ENCODE data around the gene AGFG2.
A peak's percentile ranks its signal among the peaks of the same experiment; 100 is the strongest.
"Not testable (repeated sequence)": the region's sequence is repeated elsewhere in the genome, so short reads cannot be mapped to it uniquely, and the experiment has no call there.

Gene AGFG2

DNA sequence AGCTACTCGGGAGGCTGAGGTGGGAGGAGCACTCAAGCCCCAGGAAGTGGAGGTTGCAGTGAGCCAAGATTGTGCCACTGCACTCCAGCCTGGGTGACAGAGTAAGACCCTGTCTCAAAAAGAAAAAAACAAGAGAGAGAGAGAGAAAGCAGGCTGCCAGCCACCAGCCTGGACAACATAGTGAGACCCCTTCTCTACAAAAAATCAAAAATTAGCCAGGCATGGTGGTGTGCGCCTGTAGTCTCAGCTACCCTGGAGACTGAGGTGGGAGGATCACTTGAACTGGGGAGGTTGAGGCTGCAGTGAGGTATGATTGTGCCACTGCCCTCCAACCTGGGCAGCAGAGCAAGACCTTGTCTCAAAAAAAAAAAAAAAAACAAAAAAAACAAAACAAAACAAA is 2.3 kb upstream of the AGFG2 start:
- H3K27ac Mint-ChIP-seq; H3K27me3 Mint-ChIP-seq; H3K9me3 Mint-ChIP-seq; DNase-seq (ENCODE audit: low spot score in 2 of 2); H3K4me3 Mint-ChIP-seq; ATAC-seq (ENCODE audit: low read depth); H3K36me3 Mint-ChIP-seq: not testable (repeated sequence)
- H3K4me1 Mint-ChIP-seq, result peaks cover 15% of the 10 kb centered on the region

- Mint-ChIP-seq H3K36me3 (peaks cover 3% of the 10 kb centered on the region), H3K4me3 (peak overlapping the region; percentile 99), H3K27ac (peak overlapping the region; percentile 84), H3K27me3 (no peaks in the 10 kb centered on the region), H3K9me3 (no peaks in the 10 kb centered on the region), H3K4me1 (peaks cover 23% of the 10 kb centered on the region)
- DNase-seq (ENCODE audit: low spot score in 2 of 2) (no peak), ATAC-seq (ENCODE audit: low read depth) (no peak)
These were observed 702 bp upstream of the AGFG2 start for GRCh38 chr7:100538348-100538653.

- peak overlapping the region; percentile 99 for H3K4me3 Mint-ChIP-seq
- no peak for DNase-seq (ENCODE audit: low spot score in 2 of 2)
- peaks cover 3% of the 10 kb centered on the region for H3K36me3 Mint-ChIP-seq
- no peaks in the 10 kb centered on the region for H3K27me3 Mint-ChIP-seq
- H3K4me1 Mint-ChIP-seq, result peaks cover 36% of the 10 kb centered on the region
- H3K9me3 Mint-ChIP-seq, result no peaks in the 10 kb centered on the region
- no peak for ATAC-seq (ENCODE audit: low read depth)
- peak overlapping the region; percentile 84 for H3K27ac Mint-ChIP-seq
These were observed 518 bp downstream of the AGFG2 start for GRCh38 chr7:100539436-100540006.

DNA sequence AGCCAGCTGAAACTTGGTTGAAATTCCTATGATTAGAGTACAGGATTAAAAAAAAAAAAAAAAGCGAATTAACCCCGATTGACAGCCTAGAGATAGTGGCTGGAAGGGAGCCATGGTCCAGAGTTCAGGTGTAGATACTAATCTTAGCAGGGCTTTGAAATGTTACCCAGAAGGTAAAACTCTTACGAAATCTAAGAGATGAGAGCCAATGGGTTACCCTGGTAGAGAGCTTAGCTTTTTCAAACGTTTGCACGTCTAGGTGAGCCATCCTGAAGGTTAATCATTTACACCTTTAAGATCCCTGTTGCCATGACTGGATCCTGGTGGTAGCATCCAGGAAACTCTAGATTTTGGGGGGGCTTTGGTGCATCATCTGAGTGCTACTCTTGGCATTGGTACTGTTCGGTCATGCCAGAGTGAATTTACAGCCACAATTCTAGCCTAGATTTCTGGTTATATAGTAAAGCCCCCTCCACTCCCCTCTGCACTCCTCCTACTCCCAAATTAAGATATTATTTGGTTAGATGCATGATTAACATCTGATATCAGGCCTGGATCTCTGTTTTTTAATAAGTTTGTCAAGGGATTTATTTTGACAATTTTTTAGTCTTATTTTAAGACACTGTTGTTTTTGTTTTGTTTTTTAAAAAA is 1.2 kb downstream of the AGFG2 start:
- ATAC-seq (ENCODE audit: low read depth), result no peak
- no peak overlapping the region for H3K27ac Mint-ChIP-seq

GRCh38 chr7:100541309-100541708 is 2.3 kb downstream of the AGFG2 start:
- H3K4me1 Mint-ChIP-seq, result peaks cover 48% of the 10 kb centered on the region
- H3K27me3 Mint-ChIP-seq; H3K36me3 Mint-ChIP-seq; DNase-seq (ENCODE audit: low spot score in 2 of 2); H3K27ac Mint-ChIP-seq; ATAC-seq (ENCODE audit: low read depth); H3K9me3 Mint-ChIP-seq: not testable (repeated sequence)
- H3K4me3 Mint-ChIP-seq, result peak overlapping the region; percentile 0

More for the DNA sequence above, 1.2 kb downstream of the AGFG2 start:
- Mint-ChIP-seq H3K4me3 (peak overlapping the region; percentile 99), H3K4me1 (peaks cover 42% of the 10 kb centered on the region), H3K9me3 (no peaks in the 10 kb centered on the region), H3K36me3 (peaks cover 3% of the 10 kb centered on the region), H3K27me3 (no peaks in the 10 kb centered on the region)
- DNase-seq (ENCODE audit: low spot score in 2 of 2), result no peak

- DNase-seq (ENCODE audit: low spot score in 2 of 2) (no peak), ATAC-seq (ENCODE audit: low read depth) (no peak)
- Mint-ChIP-seq H3K4me1 (peaks cover 63% of the 10 kb centered on the region), H3K27me3 (no peaks in the 10 kb centered on the region), H3K27ac (peak overlapping the region; percentile 67), H3K36me3 (peaks cover 3% of the 10 kb centered on the region), H3K9me3 (no peaks in the 10 kb centered on the region), H3K4me3 (no peak overlapping the region)
These were observed 4.6 kb downstream of the AGFG2 start for GRCh38 chr7:100543586-100543985.

DNA sequence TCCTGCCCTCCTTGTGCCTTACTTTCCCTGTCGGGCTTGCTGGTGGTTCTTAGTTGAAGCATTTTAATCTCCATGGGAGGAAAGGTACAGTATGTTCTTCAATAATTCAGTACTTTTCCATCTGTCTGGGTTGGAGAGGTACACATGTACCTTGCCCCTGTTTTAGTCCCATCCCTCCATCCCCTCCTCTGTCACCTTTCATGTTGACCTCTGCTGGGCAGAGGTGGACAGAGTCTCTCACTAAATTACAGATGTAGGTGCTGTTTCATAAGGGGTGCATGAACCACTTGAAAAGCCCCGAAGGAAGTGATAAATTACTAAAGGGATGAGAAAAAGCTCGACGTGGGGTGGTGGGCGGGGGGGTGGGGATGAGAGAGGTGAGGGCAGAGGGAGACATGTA is 5.4 kb downstream of the AGFG2 start:
- no peaks in the 10 kb centered on the region for H3K9me3 Mint-ChIP-seq
- H3K4me3 Mint-ChIP-seq, result peak overlapping the region; percentile 16
- H3K27me3 Mint-ChIP-seq, result no peaks in the 10 kb centered on the region
- peaks cover 61% of the 10 kb centered on the region for H3K4me1 Mint-ChIP-seq
- no peak for ATAC-seq (ENCODE audit: low read depth)
- peak overlapping the region; percentile 67 for H3K27ac Mint-ChIP-seq
- no peaks in the 10 kb centered on the region for H3K36me3 Mint-ChIP-seq
- no peak for DNase-seq (ENCODE audit: low spot score in 2 of 2)

- Mint-ChIP-seq H3K36me3 (no peaks in the 10 kb centered on the region), H3K27ac (peak overlapping the region; percentile 67)
- no peak for ATAC-seq (ENCODE audit: low read depth)
These were observed 6.0 kb downstream of the AGFG2 start for GRCh38 chr7:100544967-100545359.

DNA sequence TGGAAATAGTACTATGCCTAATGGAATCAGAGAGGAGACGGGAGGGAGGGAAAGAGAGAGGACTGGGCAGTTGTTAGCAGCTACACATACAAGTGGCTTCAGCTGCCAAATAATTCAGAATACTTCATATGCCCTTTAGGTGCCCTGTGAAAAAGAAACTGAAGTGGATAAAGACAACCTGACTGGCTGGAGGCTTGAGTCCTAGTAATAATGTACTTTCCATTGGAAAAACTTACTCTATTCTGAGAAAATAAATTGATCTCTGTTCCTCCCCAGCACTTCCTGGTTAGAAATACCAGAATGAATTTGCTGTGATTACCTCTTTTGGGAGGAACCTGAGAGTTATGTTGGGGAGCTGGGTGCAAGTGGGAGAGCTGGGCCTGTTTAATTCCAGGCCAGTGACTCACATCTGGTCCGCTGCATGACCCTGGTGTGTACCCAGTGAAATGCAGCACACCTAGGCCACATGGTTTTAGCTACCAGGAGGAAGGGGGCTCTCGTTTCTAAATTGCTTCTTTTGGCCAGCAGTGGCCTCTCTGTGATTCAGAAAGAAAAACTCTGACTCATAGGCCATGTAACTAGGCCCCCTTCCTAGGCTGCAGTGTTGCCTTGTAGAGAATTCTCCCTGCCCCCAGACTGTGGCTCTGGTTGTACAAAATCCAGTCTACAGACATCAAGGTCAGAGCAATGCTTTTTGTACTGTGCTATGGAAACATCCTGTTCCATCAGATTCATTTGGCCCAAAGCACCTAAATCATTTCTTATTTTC is 6.5 kb downstream of the AGFG2 start:
- Mint-ChIP-seq H3K4me1 (peaks cover 62% of the 10 kb centered on the region), H3K9me3 (no peaks in the 10 kb centered on the region), H3K27me3 (no peaks in the 10 kb centered on the region), H3K36me3 (no peaks in the 10 kb centered on the region), H3K27ac (peak overlapping the region; percentile 67), H3K4me3 (peak overlapping the region; percentile 16)
- DNase-seq (ENCODE audit: low spot score in 2 of 2), result no peak
- no peak for ATAC-seq (ENCODE audit: low read depth)

More at GRCh38 chr7:100544967-100545359, 6.0 kb downstream of the AGFG2 start:
- no peak for DNase-seq (ENCODE audit: low spot score in 2 of 2)
- no peaks in the 10 kb centered on the region for H3K9me3 Mint-ChIP-seq
- H3K27me3 Mint-ChIP-seq, result no peaks in the 10 kb centered on the region
- peak overlapping the region; percentile 16 for H3K4me3 Mint-ChIP-seq
- H3K4me1 Mint-ChIP-seq, result peaks cover 58% of the 10 kb centered on the region

DNA sequence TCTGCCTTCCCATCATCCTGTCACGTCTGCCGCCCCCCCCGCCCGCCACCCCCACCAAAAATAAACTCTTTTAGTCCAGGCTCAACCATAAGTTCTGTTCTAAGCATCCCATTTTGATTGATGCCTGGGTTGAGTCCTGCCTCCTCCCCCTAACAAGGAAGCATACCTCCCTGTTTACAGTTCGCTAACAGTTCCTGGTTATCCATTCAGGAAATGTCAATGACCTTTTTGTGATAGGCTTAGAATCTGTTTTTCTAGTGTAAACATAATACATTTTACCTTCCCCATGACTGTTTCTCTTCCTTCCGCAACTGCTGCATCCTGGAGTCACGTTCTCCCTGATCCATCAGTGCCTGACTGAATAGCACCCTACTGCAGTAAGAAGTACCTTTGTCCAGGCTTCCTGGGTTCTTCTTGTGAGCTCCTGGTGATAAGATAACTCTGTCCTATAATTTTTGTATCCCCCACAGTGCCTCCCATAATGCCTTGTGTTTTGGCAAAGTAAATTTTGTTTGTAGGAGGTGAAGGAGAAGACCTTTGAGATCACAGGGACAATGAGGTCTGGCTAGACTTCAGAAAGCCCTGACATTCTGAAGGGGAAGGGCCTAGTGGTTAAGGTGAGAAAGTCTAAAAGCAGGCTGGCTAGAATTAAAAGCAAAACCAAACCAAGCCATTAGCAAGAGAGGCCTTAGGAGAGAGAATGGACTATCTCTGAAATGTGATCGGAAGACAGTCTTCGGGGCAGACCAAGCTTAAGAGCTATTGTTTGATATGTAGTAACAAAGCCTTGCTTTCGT is 7.3 kb downstream of the AGFG2 start:
- Mint-ChIP-seq H3K9me3 (no peaks in the 10 kb centered on the region), H3K27ac (peak overlapping the region; percentile 67), H3K36me3 (no peaks in the 10 kb centered on the region), H3K4me3 (peak overlapping the region; percentile 42), H3K27me3 (no peaks in the 10 kb centered on the region), H3K4me1 (peaks cover 61% of the 10 kb centered on the region)
- ATAC-seq (ENCODE audit: low read depth), result peak; percentile 41
- no peak for DNase-seq (ENCODE audit: low spot score in 2 of 2)

- Mint-ChIP-seq H3K9me3 (no peaks in the 10 kb centered on the region), H3K4me3 (peak overlapping the region; percentile 64), H3K36me3 (no peaks in the 10 kb centered on the region), H3K27me3 (no peaks in the 10 kb centered on the region), H3K27ac (peak overlapping the region; percentile 67), H3K4me1 (peaks cover 57% of the 10 kb centered on the region)
- DNase-seq (ENCODE audit: low spot score in 2 of 2), result no peak
- ATAC-seq (ENCODE audit: low read depth), result no peak
These were observed 8.2 kb downstream of the AGFG2 start for GRCh38 chr7:100546926-100547800.

DNA sequence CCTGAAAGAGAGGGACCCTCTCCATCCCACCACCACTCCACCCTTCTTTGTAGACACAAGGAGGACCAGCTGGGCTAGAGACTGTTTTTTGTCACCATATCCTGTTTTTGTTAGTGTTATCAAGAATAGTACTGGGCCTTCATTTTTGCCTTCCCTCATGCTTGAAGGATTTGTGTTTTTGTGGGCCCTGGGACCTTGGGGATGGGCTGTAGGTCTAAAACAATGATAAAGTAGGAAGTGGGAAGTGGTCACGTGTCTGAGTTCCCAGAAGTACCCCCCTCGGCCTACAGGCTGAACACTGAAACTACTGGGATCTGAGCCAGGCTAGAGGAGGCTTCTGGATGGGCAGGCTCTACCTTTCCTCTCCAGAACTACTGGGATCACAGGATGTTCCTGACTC is 8.9 kb downstream of the AGFG2 start:
- Mint-ChIP-seq H3K27me3 (no peaks in the 10 kb centered on the region), H3K36me3 (peaks cover 2% of the 10 kb centered on the region), H3K27ac (peak overlapping the region; percentile 67), H3K9me3 (no peaks in the 10 kb centered on the region), H3K4me1 (peaks cover 50% of the 10 kb centered on the region), H3K4me3 (peak overlapping the region; percentile 3)
- no peak for ATAC-seq (ENCODE audit: low read depth)
- DNase-seq (ENCODE audit: low spot score in 2 of 2), result no peak

GRCh38 chr7:100548446-100548845 is 9.4 kb downstream of the AGFG2 start:
- H3K9me3 Mint-ChIP-seq; DNase-seq (ENCODE audit: low spot score in 2 of 2); H3K4me3 Mint-ChIP-seq; H3K27me3 Mint-ChIP-seq; ATAC-seq (ENCODE audit: low read depth); H3K36me3 Mint-ChIP-seq: not testable (repeated sequence)
- Mint-ChIP-seq H3K4me1 (peaks cover 46% of the 10 kb centered on the region), H3K27ac (peak overlapping the region; percentile 23)
